K562 (cell line): ENCODE results near the gene RNF123.
A peak's percentile ranks its signal among the peaks of the same experiment; 100 is the strongest.
"Not testable (repeated sequence)": the region's sequence is repeated elsewhere in the genome, so short reads cannot be mapped to it uniquely, and the experiment has no call there.

Source experiments
- AFF1 ChIP-seq, 2 experiments: fragments of 450-650 bp; IDR thresholded peaks; 2 replicates each; pipeline ENCODE4 v1.6.1; 2018; ENCODE audit warnings: mild to moderate bottlenecking in 2 of 2, low read depth in 1 of 2; ENCODE audit not compliant: partially characterized antibody in 2 of 2
- ARHGAP35 ChIP-seq: fragments of 450-650 bp; IDR thresholded peaks from 2 replicates; pipeline ENCODE4 v1.6.1; 2018; ENCODE audit not compliant: partially characterized antibody
- ATF7 ChIP-seq: fragments of 450-650 bp; IDR thresholded peaks from 2 replicates; pipeline ENCODE4 v1.7.1; 2014; ENCODE audit warnings: mild to moderate bottlenecking, moderate library complexity
- CTCF ChIP-seq, 3 experiments: IDR thresholded peaks in 2 of 3; conservative IDR thresholded peaks in 1 of 3; 2 replicates each; pipeline ENCODE4 v1.5.1; 2011 to 2012; ENCODE audit warnings: low read length in 3 of 3, mild to moderate bottlenecking in 3 of 3, control low read depth in 2 of 3, improper control_type of control experiment in 1 of 3, inconsistent platforms in 1 of 3, low read depth in 1 of 3, mixed read lengths in 1 of 3, moderate library complexity in 1 of 3; ENCODE audit not compliant: insufficient read depth in 2 of 3
- MCM7 ChIP-seq, 2 experiments: fragments of 450-650 bp; IDR thresholded peaks; 2 replicates each; pipeline ENCODE4 v1.6.1; 2016 to 2018
- PATZ1 ChIP-seq: fragments of 250-450 bp; sonication (Bioruptor Pico); IDR thresholded peaks from 2 replicates; pipeline ENCODE4 v1.5.0; 2020; ENCODE audit warnings: mild to moderate bottlenecking, borderline replicate concordance
- POLR2A ChIP-seq: fragments of 450-650 bp; conservative IDR thresholded peaks from 2 replicates; pipeline ENCODE4 v1.6.1; 2016
- POLR2AphosphoS5 ChIP-seq: IDR thresholded peaks from 2 replicates; pipeline ENCODE4 v1.6.1; 2011; ENCODE audit warnings: mild to moderate bottlenecking, low read depth, low read length, moderate library complexity; ENCODE audit not compliant: control insufficient read depth, insufficient read depth
- TBL1XR1 ChIP-seq, 2 experiments: IDR thresholded peaks; 2 replicates each; pipeline ENCODE4 v1.6.1; 2012; ENCODE audit warnings: improper control_type of control experiment in 2 of 2, low read length in 2 of 2, mild to moderate bottlenecking in 1 of 2
- TCF7 ChIP-seq: sonication (generic); IDR thresholded peaks from 2 replicates; pipeline ENCODE4 v1.6.1; 2016; ENCODE audit warnings: antibody characterized with exemption, borderline replicate concordance
- USF2 ChIP-seq: sonication (generic); formaldehyde crosslinking; IDR thresholded peaks from 2 replicates; pipeline ENCODE4 v1.5.0; 2020; ENCODE audit warnings: missing genetic modification reagents
- YY1 ChIP-seq, 3 experiments: IDR thresholded peaks; 2 replicates each; pipeline ENCODE4 v1.6.1; 2011; ENCODE audit warnings: low read length in 2 of 3, mild to moderate bottlenecking in 2 of 3, moderate library complexity in 2 of 3, borderline replicate concordance in 1 of 3, control low read depth in 1 of 3, low read depth in 1 of 3; ENCODE audit not compliant: insufficient read depth in 3 of 3, insufficient replicate concordance in 2 of 3, control insufficient read depth in 1 of 3, insufficient read length in 1 of 3; ENCODE audit errors: extremely low read depth in 1 of 3
- ZNF124 ChIP-seq: sonication (generic); formaldehyde crosslinking; IDR thresholded peaks from 2 replicates; pipeline ENCODE4 v1.8.1; 2022; ENCODE audit warnings: missing genetic modification reagents
- ZNF76 ChIP-seq: fragments of 250-450 bp; sonication (Bioruptor Pico); IDR thresholded peaks from 2 replicates; pipeline ENCODE4 v1.4.0; 2020; ENCODE audit warnings: mild to moderate bottlenecking, moderate library complexity, borderline replicate concordance

GRCh38 chr3:49688338-49689045, 865 bp upstream of the RNF123 start:
- TF ChIP-seq ZNF76 (CRISPR knock-in tag); PATZ1 (CRISPR knock-in tag); ATF7; AFF1 (IDR thresholded peaks at IDR 0.05; ENCODE audit: low read depth in 1 of 2, partially characterized antibody in 2 of 2); TBL1XR1 (IDR thresholded peaks at IDR 0.05; ENCODE audit: low read length in 2 of 2); CTCF (IDR thresholded peaks at IDR 0.05 in 2 of 3, conservative IDR thresholded peaks at IDR 0.05 in 1 of 3; ENCODE audit: insufficient read depth in 2 of 3, low read depth in 1 of 3, low read length in 3 of 3); TCF7; ARHGAP35; ZNF124 (CRISPR knock-in tag); POLR2A; USF2 (CRISPR knock-in tag); MCM7 (IDR thresholded peaks at IDR 0.05): not testable (repeated sequence)
- TF ChIP-seq POLR2AphosphoS5 (0 out of 2 replicates have a peak, but pooled peaks have one; percentile 11), YY1 (IDR thresholded peaks at IDR 0.05; ENCODE audit: borderline replicate concordance in 1 of 3, control insufficient read depth in 1 of 3, extremely low read depth in 1 of 3, insufficient read depth in 3 of 3, insufficient read length in 1 of 3, insufficient replicate concordance in 2 of 3, low read depth in 1 of 3, low read length in 2 of 3) (peak in 1 of 3 experiments; percentile 4)
